ENCODE measurements around the gene PLEKHA4. TPM values are rescaled to one million over a fixed set of nuclear protein-coding genes. Genes with fewer than 3 reads are reported as not detected.

Gene PLEKHA4
- total and polyA plus RNA-seq, 9 of the 15 experiments (the other 6 are each of a cell fraction or from before 2014, with no cell fraction given): 0.07 to 30.8 (median 11.4) TPM

GRCh38 chr19:48877855-48878195 is 9.4 kb upstream of the PLEKHA4 start (continued):
- TF ChIP-seq ZMIZ1 (IDR thresholded peaks at IDR 0.05; ENCODE audit: low read depth in 2 of 2, low read length in 2 of 2) (no peak), ZFP91 (CRISPR knock-in tag; IDR thresholded peaks at IDR 0.05) (no peak), MYC (IDR thresholded peaks at IDR 0.05; ENCODE audit: low read depth, low read length) (no peak), MYC (CRISPR knock-in tag; IDR thresholded peaks at IDR 0.05; ENCODE audit: borderline replicate concordance, low read depth) (0 out of 2 replicates have a peak, but pooled peaks have one; percentile 18), GTF3C2 (IDR thresholded peaks at IDR 0.05; ENCODE audit: borderline replicate concordance, extremely low read depth, insufficient read length) (no peak), ZNF830 (CRISPR knock-in tag; IDR thresholded peaks at IDR 0.05) (no peak), CEBPB (tag; IDR thresholded peaks at IDR 0.05) (no peak), IRF9 (tag; IDR thresholded peaks at IDR 0.05) (no peak), KAT7 (CRISPR knock-in tag; IDR thresholded peaks at IDR 0.05; ENCODE audit: borderline replicate concordance) (0 out of 2 replicates have a peak, but pooled peaks have one; percentile 41), ZNF398 (CRISPR knock-in tag; IDR thresholded peaks at IDR 0.05) (no peak), XRCC5 (IDR thresholded peaks at IDR 0.05; ENCODE audit: low read depth, low read length) (no peak), BCL6 (CRISPR knock-in tag; IDR thresholded peaks at IDR 0.05) (no peak), RAD21 (CRISPR knock-in tag; conservative IDR thresholded peaks at IDR 0.05 in 1 of 2, IDR thresholded peaks at IDR 0.05 in 1 of 2) (no peak), CC2D1A (IDR thresholded peaks at IDR 0.05) (no peak), POLR2AphosphoS5 (IDR thresholded peaks at IDR 0.05; ENCODE audit: control insufficient read depth, insufficient read depth, low read depth, low read length) (0 out of 2 replicates have a peak, but pooled peaks have one; percentile 48), MECOM (CRISPR knock-in tag; IDR thresholded peaks at IDR 0.05) (no peak), RBFOX2 (IDR thresholded peaks at IDR 0.05; ENCODE audit: low read depth, low read length) (peak; percentile 23; the same call in 1 of the 2 replicates)
